PC-9 (cell line): ENCODE data around the gene MYCN.

Experiments used
- CTCF ChIP-seq: fragments of 200-600 bp; sonication (generic); conservative IDR thresholded peaks from 2 replicates; pipeline ENCODE4 v1.6.1; 2017; ENCODE audit warnings: mixed run types, antibody characterized with exemption, mild to moderate bottlenecking, moderate library complexity
- EZH2 ChIP-seq: fragments of 200-600 bp; sonication (generic); IDR thresholded peaks from 2 replicates; pipeline ENCODE4 v1.8.0; 2017; ENCODE audit warnings: antibody characterized with exemption, low read depth

GRCh38 chr2:15986644-15987043, 46.3 kb downstream of the MYCN start:
- TF ChIP-seq CTCF, result no peak
- TF ChIP-seq EZH2, result no peak
